KMS-11 (cell line): ENCODE results near the gene GRID1.

Experiments used
- H2AFZ ChIP-seq: fragments of 200-600 bp; sonication (generic); 2 replicates; pipeline ENCODE4 v1.6.1; 2016; ENCODE audit warnings: antibody characterized with exemption, mixed run types, low read depth
- H3K27ac ChIP-seq: fragments of 200-600 bp; sonication (generic); 2 replicates; pipeline ENCODE4 v1.6.1; 2016; ENCODE audit warnings: mild to moderate bottlenecking, mixed run types
- H3K27me3 ChIP-seq: fragments of 200-600 bp; sonication (generic); 2 replicates; pipeline ENCODE4 v1.6.1; 2017; ENCODE audit warnings: mild to moderate bottlenecking, low read depth, mixed run types, moderate library complexity; ENCODE audit not compliant: insufficient read depth
- H3K36me3 ChIP-seq: fragments of 200-600 bp; sonication (generic); 2 replicates; pipeline ENCODE4 v1.6.1; 2017; ENCODE audit warnings: mild to moderate bottlenecking, mixed run types; ENCODE audit not compliant: insufficient read depth
- H3K4me1 ChIP-seq: fragments of 200-600 bp; sonication (generic); 2 replicates; pipeline ENCODE4 v1.6.1; 2016; ENCODE audit warnings: mild to moderate bottlenecking, low read depth, mixed run types; ENCODE audit not compliant: poor library complexity, severe bottlenecking
- H3K4me2 ChIP-seq: fragments of 200-600 bp; sonication (generic); 2 replicates; pipeline ENCODE4 v1.7.0; 2016; ENCODE audit warnings: mild to moderate bottlenecking, mixed run types
- H3K4me3 ChIP-seq: fragments of 200-600 bp; sonication (generic); IDR thresholded peaks from 2 replicates; pipeline ENCODE4 v1.6.1; 2017; ENCODE audit warnings: low read depth, low read length, mixed read lengths; ENCODE audit not compliant: insufficient read depth
- H3K79me2 ChIP-seq: fragments of 200-600 bp; sonication (generic); 2 replicates; pipeline ENCODE4 v1.6.1; 2016; ENCODE audit warnings: low read depth, mixed run types; ENCODE audit not compliant: insufficient read depth
- H3K9ac ChIP-seq: fragments of 200-600 bp; sonication (generic); 2 replicates; pipeline ENCODE4 v1.6.1; 2016; ENCODE audit warnings: mild to moderate bottlenecking, mixed run types
- H4K20me1 ChIP-seq: fragments of 200-600 bp; sonication (generic); 2 replicates; pipeline ENCODE4 v1.6.1; 2016; ENCODE audit warnings: mild to moderate bottlenecking, mixed run types; ENCODE audit not compliant: insufficient read depth
- CTCF ChIP-seq: fragments of 200-600 bp; sonication (generic); conservative IDR thresholded peaks from 2 replicates; pipeline ENCODE4 v1.6.1; 2017; ENCODE audit warnings: low read depth, mild to moderate bottlenecking, antibody characterized with exemption, low read length, moderate library complexity, mixed read lengths

Gene GRID1

GRCh38 chr10:86085686-86086085, 280.9 kb downstream of the GRID1 start:
- Histone ChIP-seq H3K79me2 (no peaks in the 10 kb centered on the region), H3K27me3 (no peaks in the 10 kb centered on the region), H2AFZ (no peak overlapping the region), H3K27ac (no peak overlapping the region), H3K4me3 (no peak overlapping the region), H3K9ac (no peak overlapping the region), H3K4me2 (no peak overlapping the region), H3K4me1 (peaks cover 37% of the 10 kb centered on the region), H3K36me3 (no peaks in the 10 kb centered on the region), H4K20me1 (no peaks in the 10 kb centered on the region)
- no peak for TF ChIP-seq CTCF

- Histone ChIP-seq H3K27me3 (no peaks in the 10 kb centered on the region), H3K9ac (no peak overlapping the region), H3K4me1 (peaks cover 37% of the 10 kb centered on the region), H3K79me2 (no peaks in the 10 kb centered on the region), H3K27ac (no peak overlapping the region), H3K4me3 (no peak overlapping the region), H4K20me1 (no peaks in the 10 kb centered on the region), H3K36me3 (no peaks in the 10 kb centered on the region), H3K4me2 (no peak overlapping the region), H2AFZ (no peak overlapping the region)
- TF ChIP-seq CTCF, result no peak
Observed at GRCh38 chr10:86085136-86085535, 281.5 kb downstream of the GRID1 start.

GRCh38 chr10:86084585-86084984, 282.0 kb downstream of the GRID1 start:
- Histone ChIP-seq H3K27me3 (no peaks in the 10 kb centered on the region), H3K36me3 (no peaks in the 10 kb centered on the region), H3K4me3 (no peak overlapping the region), H3K4me1 (peaks cover 40% of the 10 kb centered on the region), H4K20me1 (no peaks in the 10 kb centered on the region), H3K4me2 (no peak overlapping the region), H3K27ac (no peak overlapping the region), H3K9ac (no peak overlapping the region), H2AFZ (no peak overlapping the region), H3K79me2 (no peaks in the 10 kb centered on the region)
- TF ChIP-seq CTCF, result no peak

- Histone ChIP-seq H3K9ac (no peak overlapping the region), H3K27me3 (no peaks in the 10 kb centered on the region), H3K79me2 (no peaks in the 10 kb centered on the region), H4K20me1 (no peaks in the 10 kb centered on the region), H3K27ac (no peak overlapping the region), H3K4me2 (no peak overlapping the region; the same call in 1 of the 2 replicates), H3K4me1 (peaks cover 48% of the 10 kb centered on the region), H3K36me3 (no peaks in the 10 kb centered on the region), H2AFZ (no peak overlapping the region), H3K4me3 (no peak overlapping the region)
- no peak for TF ChIP-seq CTCF
Observed at GRCh38 chr10:86083664-86084175, 282.9 kb downstream of the GRID1 start.

GRCh38 chr10:86083206-86083605, 283.4 kb downstream of the GRID1 start:
- Histone ChIP-seq H3K79me2 (no peaks in the 10 kb centered on the region), H3K4me3 (no peak overlapping the region), H3K36me3 (no peaks in the 10 kb centered on the region), H3K27me3 (no peaks in the 10 kb centered on the region), H2AFZ (no peak overlapping the region), H3K9ac (no peak overlapping the region), H3K27ac (no peak overlapping the region), H4K20me1 (no peaks in the 10 kb centered on the region), H3K4me2 (peak overlapping the region; percentile 26; the same call in 1 of the 2 replicates), H3K4me1 (peaks cover 53% of the 10 kb centered on the region)
- no peak for TF ChIP-seq CTCF
